ENCODE data around the gene RHBDD2. TPM values are rescaled to one million over a fixed set of nuclear protein-coding genes. Genes with fewer than 3 reads are reported as not detected.
"Not testable (repeated sequence)": the region's sequence is repeated elsewhere in the genome, so short reads cannot be mapped to it uniquely, and the experiment has no call there.

The RHBDD2 gene
- total RNA-seq, result 28.4 and 32.8 TPM in 2 replicates

DNA sequence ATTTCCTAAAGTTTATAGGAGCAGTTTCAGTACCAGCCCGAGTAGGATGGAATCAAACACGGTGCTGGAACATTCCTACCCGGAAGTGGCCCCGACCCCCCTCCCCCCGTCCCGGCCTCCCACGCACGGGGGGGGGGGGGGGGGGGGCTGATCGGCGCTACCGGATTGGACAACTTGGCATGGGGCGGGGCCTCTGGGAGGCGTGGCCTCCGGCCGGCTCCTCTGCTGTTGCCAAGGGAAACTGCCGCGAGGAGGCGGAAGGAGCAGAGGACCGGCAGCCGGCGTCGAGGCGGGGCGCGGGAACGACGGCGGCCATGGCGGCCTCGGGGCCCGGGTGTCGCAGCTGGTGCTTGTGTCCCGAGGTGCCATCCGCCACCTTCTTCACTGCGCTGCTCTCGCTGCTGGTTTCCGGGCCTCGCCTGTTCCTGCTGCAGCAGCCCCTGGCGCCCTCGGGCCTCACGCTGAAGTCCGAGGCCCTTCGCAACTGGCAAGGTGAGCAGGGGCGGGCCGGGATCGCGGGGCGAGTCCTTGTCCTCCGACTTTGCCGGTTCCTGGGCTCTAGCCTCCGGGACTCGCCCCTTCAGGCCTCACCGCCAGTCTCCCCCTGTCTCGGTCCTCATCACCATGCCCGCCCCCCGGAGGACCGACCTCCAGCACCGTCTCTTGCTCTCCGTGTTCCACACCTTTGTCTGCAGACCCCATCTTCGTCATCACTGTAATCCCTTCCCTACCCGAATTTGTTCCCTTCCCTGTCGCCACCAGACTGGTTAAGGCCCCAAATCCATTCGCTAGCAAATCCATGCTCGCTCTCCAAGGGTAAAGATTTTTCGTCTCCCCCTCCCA lies at the start of gene RHBDD2:
Gene RHBDD2, plus strand, starts transcription at position 266 of the 843 bp plus-strand sequence. Its CDS starts 49 bp downstream, at position 315.
- CTCF ChIA-PET, result interaction anchor here (1.0 kb wide), 1 partner anchor 141 kb away, joined by 4 read pairs; no protein-coding TSS in a partner anchor
- H3K27ac Mint-ChIP-seq, result peak within 1 kb of the TSS; percentile 94
- H3K9me3 Mint-ChIP-seq, result no peaks in the 10 kb centered on the region
- no peaks in the 10 kb centered on the region for H3K27me3 Mint-ChIP-seq
- intact Hi-C loops (cut with micrococcal nuclease), result loop anchor here (1.0 to 5.0 kb wide), 6 partner anchors 36 to 480 kb away; partner anchors contain the start of genes MDH2, POR and TMEM120A
- peak within 1 kb of the TSS; percentile 97 for H3K4me3 Mint-ChIP-seq
- TF ChIP-seq, protein P1, sequence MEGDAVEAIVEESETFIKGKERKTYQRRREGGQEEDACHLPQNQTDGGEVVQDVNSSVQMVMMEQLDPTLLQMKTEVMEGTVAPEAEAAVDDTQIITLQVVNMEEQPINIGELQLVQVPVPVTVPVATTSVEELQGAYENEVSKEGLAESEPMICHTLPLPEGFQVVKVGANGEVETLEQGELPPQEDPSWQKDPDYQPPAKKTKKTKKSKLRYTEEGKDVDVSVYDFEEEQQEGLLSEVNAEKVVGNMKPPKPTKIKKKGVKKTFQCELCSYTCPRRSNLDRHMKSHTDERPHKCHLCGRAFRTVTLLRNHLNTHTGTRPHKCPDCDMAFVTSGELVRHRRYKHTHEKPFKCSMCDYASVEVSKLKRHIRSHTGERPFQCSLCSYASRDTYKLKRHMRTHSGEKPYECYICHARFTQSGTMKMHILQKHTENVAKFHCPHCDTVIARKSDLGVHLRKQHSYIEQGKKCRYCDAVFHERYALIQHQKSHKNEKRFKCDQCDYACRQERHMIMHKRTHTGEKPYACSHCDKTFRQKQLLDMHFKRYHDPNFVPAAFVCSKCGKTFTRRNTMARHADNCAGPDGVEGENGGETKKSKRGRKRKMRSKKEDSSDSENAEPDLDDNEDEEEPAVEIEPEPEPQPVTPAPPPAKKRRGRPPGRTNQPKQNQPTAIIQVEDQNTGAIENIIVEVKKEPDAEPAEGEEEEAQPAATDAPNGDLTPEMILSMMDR (IDR thresholded peaks at IDR 0.05), result no peak
- DNase-seq, result peak; percentile 89
- H3K4me1 Mint-ChIP-seq, result peaks cover 26% of the 10 kb centered on the region
- POLR2A ChIA-PET, result interaction anchor here (0.7 to 4.0 kb wide), 5 partner anchors 36 to 169 kb away, joined by 3 to 38 read pairs (median 8); partner anchors contain the start of genes MDH2, POR, STYXL1 and TMEM120A
- peak; percentile 98 for ATAC-seq (ENCODE audit: low read depth)
- H3K36me3 Mint-ChIP-seq (ENCODE audit: low read depth), result peaks cover 30% of the 10 kb centered on the region

GRCh38 chr7:75829656-75830055 lies 49.2 kb upstream of the RHBDD2 start:
- POLR2A ChIA-PET, result not testable (repeated sequence)

DNA sequence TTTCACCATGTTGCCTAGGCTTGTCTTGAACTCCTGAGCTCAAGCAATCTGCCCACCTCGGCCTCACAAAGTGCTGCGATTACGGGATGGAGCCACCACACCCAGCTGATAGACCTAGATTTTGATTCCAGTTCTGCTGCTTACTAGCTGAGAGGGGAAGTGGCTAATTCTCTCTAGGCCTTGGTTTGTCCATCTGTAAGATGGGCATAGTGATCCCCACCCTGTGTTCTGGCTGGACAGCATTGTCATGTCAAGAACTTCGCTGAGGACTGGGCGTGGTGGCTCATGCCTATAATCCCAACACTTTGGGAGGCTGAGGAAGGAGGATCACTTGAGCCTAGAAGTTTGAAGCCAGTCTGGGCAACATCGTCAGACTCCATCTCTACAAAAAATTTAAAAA lies 47.9 kb upstream of the RHBDD2 start:
- intact Hi-C loops (cut with micrococcal nuclease), result no loop called here
- ChIA-PET CTCF (no interaction called here), POLR2A (no interaction called here)
- H3K4me1 Mint-ChIP-seq, result no peaks in the 10 kb centered on the region
- peaks cover 2% of the 10 kb centered on the region for H3K27me3 Mint-ChIP-seq
- H3K4me3 Mint-ChIP-seq, result no peak overlapping the region
- H3K36me3 Mint-ChIP-seq (ENCODE audit: low read depth), result no peaks in the 10 kb centered on the region
- H3K27ac Mint-ChIP-seq, result no peak overlapping the region
- no peaks in the 10 kb centered on the region for H3K9me3 Mint-ChIP-seq
- TF ChIP-seq, protein P1 (IDR thresholded peaks at IDR 0.05), result no peak
- DNase-seq, result no peak
- no peak for ATAC-seq (ENCODE audit: low read depth)

More at GRCh38 chr7:75829656-75830055, 49.2 kb upstream of the RHBDD2 start:
- H3K4me3 Mint-ChIP-seq; H3K4me1 Mint-ChIP-seq; H3K27ac Mint-ChIP-seq; ATAC-seq (ENCODE audit: low read depth); DNase-seq; H3K36me3 Mint-ChIP-seq (ENCODE audit: low read depth); H3K27me3 Mint-ChIP-seq; intact Hi-C loops (cut with micrococcal nuclease); CTCF ChIA-PET; H3K9me3 Mint-ChIP-seq: not testable (repeated sequence)

DNA sequence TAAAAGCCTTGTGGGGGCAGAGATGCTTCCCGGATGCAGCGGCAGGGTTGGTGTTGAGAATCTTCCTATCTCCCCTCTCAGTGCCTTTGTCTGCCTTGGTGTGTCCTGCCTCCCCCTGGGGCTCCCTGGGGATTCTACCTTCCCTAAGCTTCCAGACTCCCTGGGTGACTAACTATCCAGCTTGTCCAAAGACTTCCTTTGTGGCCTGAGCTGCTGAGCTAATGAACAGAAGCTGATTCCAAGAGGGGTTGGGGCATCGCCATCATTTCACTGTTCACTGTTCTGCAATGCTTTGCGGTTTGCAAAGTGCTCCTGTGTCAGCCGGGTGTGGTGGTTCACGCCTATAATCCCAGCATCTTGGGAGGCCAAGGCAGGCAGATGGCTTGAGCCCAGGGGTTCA lies 45.2 kb upstream of the RHBDD2 start:
- DNase-seq; CTCF ChIA-PET; H3K9me3 Mint-ChIP-seq; H3K4me1 Mint-ChIP-seq; H3K36me3 Mint-ChIP-seq (ENCODE audit: low read depth); POLR2A ChIA-PET; H3K27ac Mint-ChIP-seq; H3K4me3 Mint-ChIP-seq; intact Hi-C loops (cut with micrococcal nuclease); ATAC-seq (ENCODE audit: low read depth); H3K27me3 Mint-ChIP-seq: not testable (repeated sequence)

DNA sequence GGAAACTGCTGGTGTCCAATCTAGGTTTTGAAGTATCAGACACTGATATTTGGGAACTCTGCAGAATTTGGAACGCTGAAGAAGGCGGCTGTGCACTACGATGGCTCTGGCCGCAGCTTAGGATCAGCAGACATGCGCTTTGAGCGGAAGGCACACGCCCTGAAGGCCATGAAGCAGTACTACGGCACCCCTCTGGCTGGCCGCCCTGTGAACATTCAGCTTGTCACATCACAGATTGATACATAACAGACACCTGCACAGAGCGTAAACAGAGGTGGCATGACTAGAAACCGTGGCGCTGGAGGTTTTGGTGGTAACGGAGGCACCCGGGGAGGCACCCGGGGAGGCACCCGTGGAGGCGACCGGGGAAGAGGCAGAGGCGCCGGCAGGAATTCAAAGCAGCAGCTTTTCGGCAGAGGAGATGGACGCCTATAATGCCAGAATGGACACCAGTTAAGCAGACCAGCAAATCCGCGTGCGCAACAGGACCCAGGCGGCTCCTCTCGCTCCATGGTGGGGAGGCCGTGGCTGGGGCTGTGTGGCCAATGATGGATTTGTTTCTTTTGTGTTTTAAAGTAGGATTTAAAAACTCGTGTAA lies 43.0 kb upstream of the RHBDD2 start:
- ATAC-seq (ENCODE audit: low read depth) (no peak), DNase-seq (no peak)
- TF ChIP-seq, protein P1 (IDR thresholded peaks at IDR 0.05), result no peak
- no peak overlapping the region for H3K4me3 Mint-ChIP-seq
- H3K4me1 Mint-ChIP-seq, result no peaks in the 10 kb centered on the region
- intact Hi-C loops (cut with micrococcal nuclease), result no loop called here
- no peaks in the 10 kb centered on the region for H3K27me3 Mint-ChIP-seq
- CTCF ChIA-PET, result no interaction called here
- H3K27ac Mint-ChIP-seq, result no peak overlapping the region
- H3K36me3 Mint-ChIP-seq (ENCODE audit: low read depth), result no peaks in the 10 kb centered on the region
- H3K9me3 Mint-ChIP-seq, result no peaks in the 10 kb centered on the region
- POLR2A ChIA-PET, result no interaction called here

GRCh38 chr7:75836798-75837197 lies 42.0 kb upstream of the RHBDD2 start:
- no peaks in the 10 kb centered on the region for H3K4me1 Mint-ChIP-seq
- ChIA-PET CTCF (no interaction called here), POLR2A (no interaction called here)
- DNase-seq (no peak), ATAC-seq (ENCODE audit: low read depth) (no peak)
- no peak overlapping the region for H3K27ac Mint-ChIP-seq
- no peak overlapping the region for H3K4me3 Mint-ChIP-seq
- TF ChIP-seq, protein P1 (IDR thresholded peaks at IDR 0.05), result no peak
- intact Hi-C loops (cut with micrococcal nuclease), result no loop called here
- H3K27me3 Mint-ChIP-seq, result no peaks in the 10 kb centered on the region
- no peaks in the 10 kb centered on the region for H3K36me3 Mint-ChIP-seq (ENCODE audit: low read depth)
- no peaks in the 10 kb centered on the region for H3K9me3 Mint-ChIP-seq

- H3K4me1 Mint-ChIP-seq; H3K4me3 Mint-ChIP-seq; CTCF ChIA-PET; H3K27ac Mint-ChIP-seq; H3K9me3 Mint-ChIP-seq; DNase-seq; H3K36me3 Mint-ChIP-seq (ENCODE audit: low read depth); ATAC-seq (ENCODE audit: low read depth); intact Hi-C loops (cut with micrococcal nuclease); H3K27me3 Mint-ChIP-seq: not testable (repeated sequence)
- POLR2A ChIA-PET, result interaction anchor here (0.6 to 0.7 kb wide), 2 partner anchors 10 to 54 kb away, joined by 3 to 5 read pairs; no protein-coding TSS in a partner anchor
Observed at GRCh38 chr7:75838281-75838930, 40.4 kb upstream of the RHBDD2 start.
